Mesothelial cell of epicardium (in vitro differentiated cells): ENCODE data around the gene S100A3. TPM values are rescaled to one million over a fixed set of nuclear protein-coding genes. Genes with fewer than 3 reads are reported as not detected.
A peak's percentile ranks its signal among the peaks of the same experiment; 100 is the strongest.

ENCODE experiments used
- DNase-seq, 2 experiments: peaks; one replicate each; pipeline ENCODE4 v3.0.0; 2021; ENCODE audit warnings: low spot score in 2 of 2; ENCODE audit not compliant: unreplicated experiment in 2 of 2
- H3K27ac Mint-ChIP-seq: 2 replicates; pipeline ENCODE4 v1.8.0; 2021; ENCODE audit warnings: mixed read lengths
- H3K27me3 Mint-ChIP-seq: 2 replicates; pipeline ENCODE4 v1.8.0; 2021; ENCODE audit warnings: low read depth, mixed read lengths
- H3K36me3 Mint-ChIP-seq: 2 replicates; pipeline ENCODE4 v1.8.0; 2021; ENCODE audit warnings: mixed read lengths
- H3K4me1 Mint-ChIP-seq: 2 replicates; pipeline ENCODE4 v1.8.0; 2021; ENCODE audit warnings: mixed read lengths
- H3K4me3 Mint-ChIP-seq: 2 replicates; pipeline ENCODE4 v1.8.0; 2021; ENCODE audit warnings: mild to moderate bottlenecking, moderate library complexity, mixed read lengths
- H3K9me3 Mint-ChIP-seq: 2 replicates; pipeline ENCODE4 v1.8.0; 2021; ENCODE audit warnings: mixed read lengths
- CTCF ChIP-seq: fragments of 200-600 bp; sonication (generic); IDR thresholded peaks from one replicate; pipeline ENCODE4 v1.5.0; 2021; ENCODE audit warnings: antibody characterized with exemption; ENCODE audit not compliant: unreplicated experiment
- total RNA-seq: library from RNA; stranded (reverse); gene quantifications from 3 replicates; pipeline ENCODE4 v1.2.1, GENCODE V29; 2021

The S100A3 gene
- total RNA-seq, 1 donor from 2014 or later = not detected

- no peaks in the 10 kb centered on the region for H3K36me3 Mint-ChIP-seq
- peak overlapping the region; percentile 37 for H3K27ac Mint-ChIP-seq
- no peak overlapping the region for H3K4me3 Mint-ChIP-seq
- no peaks in the 10 kb centered on the region for H3K9me3 Mint-ChIP-seq
- no peak for DNase-seq
- H3K4me1 Mint-ChIP-seq = peaks cover 70% of the 10 kb centered on the region
- H3K27me3 Mint-ChIP-seq = no peaks in the 10 kb centered on the region
- no peak for TF ChIP-seq CTCF
Measured at GRCh38 chr1:153549741-153550397, 811 bp upstream of the S100A3 start.

- no peak overlapping the region for H3K27ac Mint-ChIP-seq
- H3K4me3 Mint-ChIP-seq = no peak overlapping the region
- H3K9me3 Mint-ChIP-seq = no peaks in the 10 kb centered on the region
- TF ChIP-seq CTCF = no peak
- H3K27me3 Mint-ChIP-seq = no peaks in the 10 kb centered on the region
- H3K36me3 Mint-ChIP-seq = no peaks in the 10 kb centered on the region
- DNase-seq = no peak
- peaks cover 74% of the 10 kb centered on the region for H3K4me1 Mint-ChIP-seq
Measured at GRCh38 chr1:153547560-153548551, 1.2 kb downstream of the S100A3 start.

- H3K27me3 Mint-ChIP-seq = no peaks in the 10 kb centered on the region
- no peak overlapping the region for H3K4me3 Mint-ChIP-seq
- no peak for DNase-seq
- peaks cover 81% of the 10 kb centered on the region for H3K4me1 Mint-ChIP-seq
- no peaks in the 10 kb centered on the region for H3K9me3 Mint-ChIP-seq
- no peaks in the 10 kb centered on the region for H3K36me3 Mint-ChIP-seq
- H3K27ac Mint-ChIP-seq = peak overlapping the region; percentile 99
- TF ChIP-seq CTCF = no peak
Measured at GRCh38 chr1:153546796-153547559, 2.1 kb downstream of the S100A3 start.

- no peaks in the 10 kb centered on the region for H3K9me3 Mint-ChIP-seq
- H3K4me1 Mint-ChIP-seq = peaks cover 85% of the 10 kb centered on the region
- DNase-seq = no peak
- no peak overlapping the region for H3K4me3 Mint-ChIP-seq
- H3K36me3 Mint-ChIP-seq = no peaks in the 10 kb centered on the region
- peak overlapping the region; percentile 99 for H3K27ac Mint-ChIP-seq
- no peaks in the 10 kb centered on the region for H3K27me3 Mint-ChIP-seq
- TF ChIP-seq CTCF = no peak
Measured at GRCh38 chr1:153546371-153546770, 2.7 kb downstream of the S100A3 start.
